Measurements from ENCODE around the gene ARMH4. TPM values are rescaled to one million over a fixed set of nuclear protein-coding genes. Genes with fewer than 3 reads are reported as not detected.

Gene ARMH4
- total RNA-seq, 2 donors from 2014 or later = 1.0 TPM; not detected in 1

DNA sequence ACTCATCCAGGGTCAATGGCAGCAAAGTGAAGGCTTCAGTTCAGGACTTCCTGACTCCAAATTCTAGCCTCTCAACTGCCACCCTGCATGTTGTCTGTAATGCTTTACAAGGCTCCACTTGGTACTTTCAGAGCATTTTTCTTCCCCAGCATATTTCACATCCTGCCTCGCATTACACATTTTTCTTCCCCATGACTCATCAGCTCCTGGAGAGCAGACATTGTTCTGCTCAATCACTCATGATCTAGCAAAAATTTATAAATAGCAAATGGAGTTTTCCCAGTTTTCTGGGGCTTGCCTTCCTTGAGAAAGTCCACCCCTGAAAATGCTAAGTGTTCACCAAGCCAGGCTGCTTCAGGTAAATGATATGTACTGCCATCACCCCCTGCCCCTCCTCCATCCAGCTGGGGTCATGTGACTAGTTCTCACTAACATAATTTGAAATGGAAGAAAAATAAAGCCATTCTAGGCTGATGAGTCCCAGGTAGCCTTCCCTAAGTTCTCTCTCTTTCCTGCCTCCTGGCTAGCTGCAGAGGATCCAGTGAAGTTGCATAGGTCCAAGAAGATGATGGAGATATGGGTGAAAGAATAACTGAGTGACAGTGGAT lies 69.4 kb downstream of the ARMH4 start:
- TF ChIP-seq, protein P1, sequence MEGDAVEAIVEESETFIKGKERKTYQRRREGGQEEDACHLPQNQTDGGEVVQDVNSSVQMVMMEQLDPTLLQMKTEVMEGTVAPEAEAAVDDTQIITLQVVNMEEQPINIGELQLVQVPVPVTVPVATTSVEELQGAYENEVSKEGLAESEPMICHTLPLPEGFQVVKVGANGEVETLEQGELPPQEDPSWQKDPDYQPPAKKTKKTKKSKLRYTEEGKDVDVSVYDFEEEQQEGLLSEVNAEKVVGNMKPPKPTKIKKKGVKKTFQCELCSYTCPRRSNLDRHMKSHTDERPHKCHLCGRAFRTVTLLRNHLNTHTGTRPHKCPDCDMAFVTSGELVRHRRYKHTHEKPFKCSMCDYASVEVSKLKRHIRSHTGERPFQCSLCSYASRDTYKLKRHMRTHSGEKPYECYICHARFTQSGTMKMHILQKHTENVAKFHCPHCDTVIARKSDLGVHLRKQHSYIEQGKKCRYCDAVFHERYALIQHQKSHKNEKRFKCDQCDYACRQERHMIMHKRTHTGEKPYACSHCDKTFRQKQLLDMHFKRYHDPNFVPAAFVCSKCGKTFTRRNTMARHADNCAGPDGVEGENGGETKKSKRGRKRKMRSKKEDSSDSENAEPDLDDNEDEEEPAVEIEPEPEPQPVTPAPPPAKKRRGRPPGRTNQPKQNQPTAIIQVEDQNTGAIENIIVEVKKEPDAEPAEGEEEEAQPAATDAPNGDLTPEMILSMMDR (IDR thresholded peaks at IDR 0.05) = no peak
- TF ChIP-seq POLR2A (IDR thresholded peaks at IDR 0.05) = no peak
- no peaks in the 10 kb centered on the region for H3K27me3 ChIP-seq
- H3K36me3 ChIP-seq (replicated peaks in 1 of 2; ENCODE audit: insufficient read depth in 1 of 2, low read depth in 2 of 2) = no peaks in the 10 kb centered on the region
- peak; percentile 69 for ATAC-seq
- no peak overlapping the region for H3K4me3 ChIP-seq
- no peaks in the 10 kb centered on the region for H3K9me3 ChIP-seq
- no peaks in the 10 kb centered on the region for H3K4me1 ChIP-seq
- peak in 1 of 4 donors; percentile 13 for DNase-seq
- H3K27ac ChIP-seq = peak overlapping the region in 1 of 4 donors; percentile 43
- 27 to 50% methylated on average over 1 of the region's 1 CpG for WGBS, 2 donors
- intact Hi-C loops (cut with DNase I) = no loop called here

DNA sequence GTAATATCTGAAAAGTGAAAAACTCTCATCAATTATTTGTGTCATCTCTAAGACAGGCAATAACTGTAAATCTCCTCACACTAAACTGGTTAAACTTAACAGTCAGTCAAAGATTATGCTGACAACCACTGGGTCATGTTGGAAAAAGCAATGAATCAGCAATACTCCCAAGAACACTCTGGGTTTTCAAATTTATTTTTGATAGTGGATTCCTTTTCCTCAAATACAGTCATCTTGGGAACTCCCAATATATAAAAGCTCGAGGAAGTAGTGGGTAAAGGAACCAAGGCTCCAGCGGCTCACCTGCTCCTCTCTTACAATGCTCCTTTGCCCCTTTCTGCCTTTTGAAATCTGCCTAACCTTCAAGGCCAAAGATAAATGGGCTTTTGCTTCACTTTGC lies 70.0 kb downstream of the ARMH4 start:
- Histone ChIP-seq H3K9me3 (no peaks in the 10 kb centered on the region), H3K4me3 (no peak overlapping the region), H3K36me3 (replicated peaks in 1 of 2; ENCODE audit: insufficient read depth in 1 of 2, low read depth in 2 of 2) (no peaks in the 10 kb centered on the region), H3K4me1 (no peaks in the 10 kb centered on the region), H3K27me3 (no peaks in the 10 kb centered on the region), H3K27ac (peak overlapping the region in 1 of 4 donors; percentile 43)
- 59 to 76% methylated on average over 2 of the region's 2 CpGs for WGBS, 2 donors
- intact Hi-C loops (cut with DNase I) = no loop called here
- no peak for DNase-seq
- ATAC-seq = no peak
- TF ChIP-seq, protein P1 (IDR thresholded peaks at IDR 0.05) = no peak
- TF ChIP-seq POLR2A (IDR thresholded peaks at IDR 0.05) = no peak

DNA sequence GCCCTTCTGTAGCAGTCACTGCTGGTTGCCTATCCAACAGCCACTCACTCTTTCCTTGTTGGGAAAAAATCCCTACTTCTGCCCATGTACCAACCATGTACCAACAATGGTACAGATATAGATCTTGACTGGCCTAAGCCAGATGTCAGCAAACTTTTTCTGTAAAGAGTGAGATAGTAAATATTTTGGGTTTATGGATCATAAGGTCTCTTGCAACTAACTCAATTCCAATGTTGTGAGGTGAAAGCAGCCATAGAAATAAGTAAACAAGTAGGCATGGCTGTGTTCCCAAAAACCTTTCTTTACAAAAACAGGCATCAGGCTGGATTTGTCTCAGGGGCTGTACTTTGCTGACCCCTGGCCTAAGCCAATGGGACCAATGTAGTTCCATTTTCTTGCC lies 73.5 kb downstream of the ARMH4 start:
- Histone ChIP-seq H3K9me3 (no peaks in the 10 kb centered on the region), H3K36me3 (replicated peaks in 1 of 2; ENCODE audit: insufficient read depth in 1 of 2, low read depth in 2 of 2) (no peaks in the 10 kb centered on the region), H3K27me3 (no peaks in the 10 kb centered on the region), H3K4me3 (no peak overlapping the region), H3K4me1 (no peaks in the 10 kb centered on the region), H3K27ac (no peak overlapping the region)
- intact Hi-C loops (cut with DNase I) = loop anchor here (10.0 kb wide), 2 partner anchors 374 to 594 kb away; no protein-coding TSS in a partner anchor
- no peak for DNase-seq
- no peak for TF ChIP-seq POLR2A (IDR thresholded peaks at IDR 0.05)
- TF ChIP-seq, protein P1 (IDR thresholded peaks at IDR 0.05) = no peak
- no peak for ATAC-seq

DNA sequence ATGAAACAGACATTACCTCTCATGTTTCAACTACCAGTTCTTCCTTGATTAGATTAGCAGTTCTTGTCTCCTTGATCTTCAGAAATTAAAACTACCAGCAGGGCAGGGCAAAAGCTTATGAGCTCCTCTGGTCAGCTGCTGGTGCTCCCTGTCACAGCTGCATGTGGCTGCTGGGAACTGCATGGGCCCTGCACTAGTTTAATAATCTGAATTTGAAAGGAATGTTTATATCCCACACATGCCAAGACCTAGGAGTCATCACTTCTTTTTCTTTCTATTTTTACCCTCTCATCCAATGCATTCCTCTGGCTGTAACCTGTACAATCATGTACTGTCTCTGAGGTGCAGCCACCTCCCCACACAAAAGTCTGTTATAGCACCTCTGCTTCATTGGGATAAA lies 73.9 kb downstream of the ARMH4 start:
- intact Hi-C loops (cut with DNase I) = loop anchor here (10.0 kb wide), 2 partner anchors 373 to 593 kb away; no protein-coding TSS in a partner anchor

More for the DNA sequence above, 73.9 kb downstream of the ARMH4 start:
- Histone ChIP-seq H3K27me3 (no peaks in the 10 kb centered on the region), H3K4me3 (no peak overlapping the region), H3K9me3 (no peaks in the 10 kb centered on the region), H3K36me3 (replicated peaks in 1 of 2; ENCODE audit: insufficient read depth in 1 of 2, low read depth in 2 of 2) (no peaks in the 10 kb centered on the region), H3K27ac (no peak overlapping the region), H3K4me1 (no peaks in the 10 kb centered on the region)
- DNase-seq (no peak), ATAC-seq (no peak)
- TF ChIP-seq, protein P1 (IDR thresholded peaks at IDR 0.05) = no peak
- no peak for TF ChIP-seq POLR2A (IDR thresholded peaks at IDR 0.05)
